CD4-positive, alpha-beta T cell treated with Interleukin-21 for 1 hour (primary cell): Measurements from ENCODE around the gene PREX1.

ENCODE experiments used
- DNase-seq: peaks from one replicate; pipeline ENCODE4 v3.0.0-alpha.2; 2020

Gene PREX1

GRCh38 chr20:48711696-48712464 lies 115.9 kb downstream of the PREX1 start:
- DNase-seq: no peak

DNA sequence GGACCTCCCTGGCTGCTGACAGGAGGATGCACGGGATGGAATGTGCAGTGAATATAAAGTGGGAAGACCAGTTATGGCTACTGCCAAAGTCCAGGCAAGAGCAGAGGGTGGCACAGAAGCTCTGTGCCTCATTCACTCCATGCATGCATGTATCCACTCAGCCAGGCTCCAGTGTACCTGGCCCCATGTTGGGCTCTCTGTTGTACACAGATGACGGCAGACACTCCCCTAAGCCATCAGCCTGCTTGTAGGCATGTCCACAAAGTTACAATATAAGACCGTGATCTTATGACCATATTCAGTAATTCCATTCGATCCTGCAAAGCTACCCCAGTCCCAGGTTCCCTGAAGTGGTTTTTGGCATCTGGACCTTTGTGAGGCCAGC lies 116.8 kb downstream of the PREX1 start:
- no peak for DNase-seq

GRCh38 chr20:48710341-48711043 lies 117.3 kb downstream of the PREX1 start:
- no peak for DNase-seq

DNA sequence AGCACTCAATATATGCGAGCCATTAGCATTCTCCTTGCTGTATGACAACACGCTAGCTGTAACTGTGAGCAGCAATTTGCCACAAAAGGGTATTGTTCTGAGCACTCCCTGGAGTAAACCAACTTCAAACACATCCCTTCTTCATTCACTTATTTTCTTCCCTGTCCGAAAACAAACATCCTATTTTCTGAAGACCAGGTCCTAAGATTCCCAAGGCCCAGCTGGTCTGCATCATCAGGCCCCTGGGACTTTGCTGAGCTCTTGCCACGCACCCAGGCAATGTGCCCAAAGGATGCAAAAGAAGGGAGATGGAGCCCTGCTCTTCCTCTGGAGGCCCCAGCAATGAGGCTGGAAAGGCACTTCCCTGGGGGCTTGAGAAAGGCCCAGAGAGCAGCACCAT lies 118.1 kb downstream of the PREX1 start:
- DNase-seq: no peak

DNA sequence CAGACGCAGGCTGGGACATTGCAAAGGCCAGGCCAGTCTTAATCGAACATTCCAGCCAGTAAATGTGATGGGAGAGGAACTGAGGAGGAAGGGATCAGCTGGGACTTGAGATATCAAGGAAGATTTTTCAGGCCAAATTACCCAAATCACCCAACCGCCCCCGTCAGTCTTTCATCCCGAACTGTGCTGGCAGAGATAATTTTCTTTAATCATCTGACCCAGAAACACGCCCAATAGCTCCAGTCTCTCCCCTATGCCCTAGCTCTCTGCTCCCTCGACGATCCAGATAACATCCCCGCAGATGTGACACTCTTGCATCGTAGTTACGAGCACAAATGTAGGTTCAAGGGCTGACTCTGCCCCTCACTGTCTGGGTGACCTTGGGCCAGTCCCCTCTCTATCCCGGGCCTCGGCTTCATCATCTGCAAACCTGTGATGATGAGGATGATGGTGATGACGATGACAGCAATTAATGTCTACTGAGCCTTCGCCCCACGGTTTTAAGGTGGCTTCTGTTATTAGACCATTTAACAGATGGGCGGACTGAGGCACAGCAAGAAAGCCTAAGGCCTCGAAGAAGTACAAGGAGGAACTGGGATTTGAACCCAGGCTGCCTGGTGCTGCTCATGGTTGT lies 118.6 kb downstream of the PREX1 start:
- DNase-seq: no peak

DNA sequence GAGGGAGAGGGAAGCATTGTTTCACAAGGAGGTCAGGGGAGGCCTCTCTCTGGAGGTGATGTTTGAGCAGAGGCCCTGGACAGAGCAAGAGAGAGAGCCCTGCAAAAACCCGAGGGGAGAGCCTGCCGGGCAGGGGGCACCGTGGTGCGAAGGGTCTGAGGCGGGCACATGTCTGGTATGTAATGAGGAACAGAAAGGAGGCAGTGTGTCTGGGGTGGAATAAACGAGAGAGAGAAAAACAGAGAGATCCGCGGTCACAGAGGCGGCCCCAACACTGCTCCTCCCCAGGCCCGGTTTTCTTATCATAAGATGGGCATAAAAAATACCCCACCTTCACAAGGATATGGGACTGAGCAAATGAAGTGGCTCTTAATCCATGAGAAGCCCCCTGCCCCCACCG lies 119.2 kb downstream of the PREX1 start:
- DNase-seq: no peak

- DNase-seq: no peak
Observed at GRCh38 chr20:48708116-48708515, 119.7 kb downstream of the PREX1 start.

DNA sequence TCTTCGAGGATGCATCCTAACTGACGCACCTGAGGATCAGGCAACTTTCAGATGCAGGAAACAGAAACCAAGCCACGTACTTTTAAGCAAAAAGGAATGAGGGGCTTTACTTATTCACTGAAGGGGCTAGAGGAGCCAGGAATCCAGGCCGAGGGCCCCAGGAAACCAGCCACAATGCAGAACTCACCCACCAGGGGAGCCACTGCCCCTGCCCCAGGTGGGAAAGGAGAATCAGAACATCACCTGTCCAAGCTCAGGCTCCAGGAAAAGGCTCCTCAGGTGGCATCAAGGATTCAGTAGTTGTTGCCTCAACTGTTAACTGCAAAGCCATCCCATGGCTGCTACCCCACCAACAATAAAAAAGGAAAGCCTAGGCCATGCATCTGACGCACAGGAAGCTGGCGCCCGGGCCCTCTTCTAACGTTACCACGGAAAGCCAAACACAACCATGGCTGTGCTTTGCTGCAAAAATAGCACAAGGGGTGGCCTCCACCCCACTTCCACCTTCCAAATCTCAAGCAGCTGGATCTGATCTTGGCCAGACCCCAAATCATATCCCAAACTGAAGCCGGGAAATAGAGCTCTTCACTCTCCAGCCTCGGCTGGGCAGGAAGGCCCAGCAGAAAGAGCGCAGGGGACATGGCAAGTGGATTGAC lies 121.0 kb downstream of the PREX1 start:
- no peak for DNase-seq

DNA sequence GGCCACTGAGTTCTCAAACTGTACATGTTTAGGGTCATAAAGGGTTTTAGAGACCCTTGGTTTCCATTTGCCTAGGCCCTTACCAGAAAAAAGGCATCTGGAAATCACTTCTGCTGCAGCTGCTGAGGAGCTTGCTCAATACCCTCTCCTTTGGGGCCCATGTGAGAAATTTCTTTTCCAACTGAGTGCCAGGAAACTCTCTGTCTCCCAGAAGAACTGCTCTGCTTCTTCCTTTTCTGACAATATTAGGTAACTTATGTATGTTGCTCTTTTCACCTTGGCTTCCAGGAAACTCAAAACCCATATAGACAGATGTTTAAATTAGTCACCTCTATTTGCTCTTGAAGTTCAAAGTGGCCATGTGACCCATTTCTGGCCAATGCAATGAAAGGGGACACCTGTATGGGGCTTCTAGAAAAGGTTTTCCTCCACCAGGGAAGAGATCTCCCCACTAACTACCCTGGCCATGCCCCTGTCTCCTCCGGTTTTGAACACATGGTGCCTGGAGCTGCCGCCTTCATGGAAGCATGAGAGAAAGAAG lies 121.6 kb downstream of the PREX1 start:
- no peak for DNase-seq

DNA sequence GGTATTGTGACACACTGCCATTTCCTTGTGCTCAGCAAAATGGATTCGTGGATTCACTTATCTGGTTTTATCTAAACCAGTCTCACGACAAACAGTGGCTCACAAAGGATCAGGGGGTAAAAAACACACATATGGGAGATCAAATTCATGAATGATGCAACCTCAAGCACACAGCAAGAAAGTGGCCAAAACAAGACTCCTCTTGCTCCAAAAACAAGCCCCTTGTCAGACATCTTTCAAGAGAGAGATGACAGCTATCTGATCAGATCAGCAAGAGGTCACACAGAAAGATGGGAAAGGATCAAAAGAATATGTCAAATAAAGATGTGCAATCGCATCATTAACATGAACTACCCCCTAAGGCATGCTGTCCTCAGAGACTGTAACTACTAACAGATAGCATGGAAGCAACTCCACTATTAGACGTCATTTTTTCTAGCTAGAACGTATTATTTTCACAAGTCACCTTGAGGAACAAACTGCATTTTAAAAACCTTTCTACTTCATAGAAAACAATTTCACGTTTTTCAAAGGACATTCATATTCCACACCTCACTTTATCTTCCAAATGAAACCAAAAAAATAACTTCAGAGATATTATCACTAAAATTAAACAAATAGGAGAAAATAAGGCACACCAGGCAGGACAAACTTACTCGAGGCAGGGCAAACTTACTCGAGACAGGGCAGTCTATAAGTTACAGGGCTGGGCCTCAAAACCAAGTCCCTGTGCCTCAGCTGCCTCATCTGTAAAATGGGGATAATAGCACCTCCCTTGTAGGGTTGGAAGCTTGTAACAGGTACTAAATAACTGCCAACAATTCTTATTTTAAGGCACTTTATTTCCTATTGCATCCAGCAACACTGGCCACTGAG lies 122.3 kb downstream of the PREX1 start:
- no peak for DNase-seq

DNA sequence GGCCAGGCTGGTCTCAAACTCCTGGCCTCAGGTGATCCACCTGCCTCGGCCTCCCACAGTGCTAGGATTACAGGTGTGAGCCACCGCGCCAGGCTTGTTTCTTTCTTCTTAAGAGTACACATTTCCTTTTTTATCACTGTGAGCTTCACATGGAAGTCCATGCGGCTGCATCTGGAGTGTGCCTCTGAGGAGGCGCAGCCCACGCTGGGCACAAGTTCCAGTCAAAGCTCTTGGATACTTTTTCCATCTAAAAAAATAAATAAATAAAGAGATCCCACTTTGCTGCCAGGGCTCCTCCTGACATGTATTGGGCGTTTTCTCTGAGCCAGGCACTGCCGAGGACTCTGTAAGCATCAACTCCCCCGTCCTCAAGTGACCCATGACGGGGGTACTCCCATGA lies 123.0 kb downstream of the PREX1 start:
- DNase-seq: no peak

DNA sequence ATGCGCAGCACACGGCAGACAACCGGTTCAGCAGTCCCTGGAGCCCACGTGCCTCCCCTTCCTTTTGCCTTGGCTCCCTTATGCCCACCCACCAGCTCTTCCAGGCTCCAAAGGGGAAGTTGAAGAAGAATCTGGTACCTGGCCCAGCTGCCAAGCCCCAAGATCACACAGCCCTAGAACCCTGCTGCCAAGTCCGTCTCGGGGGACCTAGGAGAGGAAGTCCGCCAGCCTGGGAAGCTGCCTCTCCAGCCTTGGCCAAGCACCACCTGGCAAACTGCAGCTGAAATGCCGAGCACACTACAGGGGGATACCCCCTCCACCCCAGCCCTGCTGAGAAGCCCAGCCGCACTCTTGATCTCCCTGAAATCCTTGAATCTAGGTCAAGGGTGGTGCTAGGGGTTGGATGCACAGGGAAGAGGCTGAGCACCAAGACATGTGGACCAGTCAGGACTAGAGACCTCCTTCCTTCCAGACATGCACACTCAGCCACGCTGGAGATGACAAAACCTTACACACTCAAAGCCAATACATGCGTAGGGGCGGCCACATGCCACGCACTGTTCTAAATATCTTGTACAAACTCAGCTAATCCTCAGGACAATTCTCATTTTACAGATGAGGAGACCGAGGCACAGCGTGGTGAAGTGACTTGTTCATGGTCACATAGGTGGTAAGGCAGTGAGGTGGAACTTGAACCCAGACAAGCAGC lies 124.1 kb downstream of the PREX1 start:
- no peak for DNase-seq

DNA sequence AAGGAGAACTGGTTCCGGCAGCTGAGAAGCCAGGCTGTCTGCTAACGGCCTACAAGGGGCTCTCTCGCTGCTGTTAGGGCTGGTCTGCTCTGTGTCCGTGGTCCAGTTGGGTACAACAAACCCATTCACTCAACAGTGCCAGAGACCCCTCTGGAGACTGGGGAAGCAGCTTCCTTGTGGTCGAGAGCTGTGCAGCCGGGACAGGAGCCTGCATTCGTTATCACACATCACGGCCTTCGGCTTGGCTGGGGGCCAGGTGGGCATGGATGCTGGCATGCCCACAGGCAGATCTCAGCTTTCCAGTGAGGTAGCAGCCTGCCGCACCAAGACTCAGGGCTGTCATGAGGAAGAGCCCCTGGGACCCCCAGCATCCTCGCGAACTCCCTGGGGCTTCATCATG lies 124.7 kb downstream of the PREX1 start:
- no peak for DNase-seq

DNA sequence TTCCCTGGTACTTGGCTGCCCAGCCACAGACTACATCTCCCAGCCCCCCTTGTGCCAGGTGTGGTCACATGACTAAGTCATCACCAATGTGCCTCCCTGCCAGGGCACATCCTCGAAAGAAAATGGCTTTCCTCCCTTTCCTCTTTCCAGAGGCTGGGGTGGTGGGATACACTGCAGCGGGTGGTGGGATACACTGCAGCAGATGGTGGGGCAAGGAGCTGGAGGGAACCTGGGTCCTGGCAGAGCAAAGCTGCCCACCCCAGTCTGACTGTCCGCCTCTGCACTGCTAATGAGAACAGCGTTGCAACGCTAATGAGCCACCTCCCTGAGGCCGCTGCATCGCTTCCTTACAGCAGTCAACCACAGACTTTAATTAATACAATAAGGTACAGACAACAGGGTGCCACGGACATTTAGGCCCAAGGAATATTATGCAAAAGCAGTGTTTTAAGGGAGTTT lies 125.3 kb downstream of the PREX1 start:
- no peak for DNase-seq

DNA sequence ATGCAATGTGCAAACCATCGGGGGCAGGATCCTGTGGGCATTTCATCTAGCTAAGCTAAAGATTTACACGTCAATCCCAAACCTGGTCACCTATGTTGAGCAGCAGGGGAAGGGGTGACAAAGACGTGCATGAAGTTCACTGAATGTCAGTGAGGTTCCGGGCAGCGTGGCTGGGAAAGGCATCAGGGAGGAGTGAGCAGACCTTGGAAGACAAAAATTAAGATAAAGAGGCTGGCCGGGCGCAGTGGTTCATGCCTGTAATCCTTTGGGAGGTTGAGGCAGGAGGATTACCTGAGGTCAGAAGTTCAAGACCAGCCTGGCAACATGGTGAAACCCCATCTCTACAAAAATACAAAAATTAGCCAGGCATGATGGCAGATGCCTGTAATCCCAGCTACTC lies 126.1 kb downstream of the PREX1 start:
- no peak for DNase-seq

DNA sequence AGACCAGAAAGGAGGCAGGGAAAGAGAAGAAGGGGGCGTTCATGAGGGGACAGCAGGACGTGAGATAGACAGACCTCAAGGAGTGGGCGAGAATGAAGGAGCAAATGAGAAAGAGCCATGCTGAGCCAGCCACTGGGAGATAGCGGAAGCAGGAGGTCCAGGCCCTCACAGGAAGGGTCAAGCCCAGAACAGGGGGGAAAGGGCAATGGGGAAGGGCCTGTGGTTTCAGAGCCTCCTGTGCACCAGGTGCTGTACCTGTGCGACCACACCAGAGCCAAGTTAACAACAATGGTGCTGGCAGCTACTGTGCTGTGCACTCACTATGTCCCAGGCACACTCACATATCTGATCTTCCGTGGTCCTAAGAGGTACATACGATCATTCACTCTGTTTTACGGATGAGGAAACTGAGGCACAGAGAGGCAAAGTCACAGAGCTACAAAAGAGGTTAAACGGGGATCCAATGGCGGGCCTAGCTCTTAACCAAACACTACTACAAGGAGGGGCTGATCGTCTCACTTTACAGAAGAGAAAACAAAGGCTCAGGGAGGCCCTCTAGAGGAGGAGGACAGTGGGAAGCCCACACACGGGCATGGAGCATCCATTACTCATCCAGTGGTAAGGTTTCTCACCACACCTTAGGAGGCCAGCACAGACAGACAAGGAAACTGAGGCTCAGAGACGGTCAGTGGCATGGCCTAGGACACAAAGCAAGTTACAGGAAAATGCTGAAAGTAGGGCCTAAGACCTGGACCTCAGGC lies 129.1 kb downstream of the PREX1 start:
- DNase-seq: no peak

DNA sequence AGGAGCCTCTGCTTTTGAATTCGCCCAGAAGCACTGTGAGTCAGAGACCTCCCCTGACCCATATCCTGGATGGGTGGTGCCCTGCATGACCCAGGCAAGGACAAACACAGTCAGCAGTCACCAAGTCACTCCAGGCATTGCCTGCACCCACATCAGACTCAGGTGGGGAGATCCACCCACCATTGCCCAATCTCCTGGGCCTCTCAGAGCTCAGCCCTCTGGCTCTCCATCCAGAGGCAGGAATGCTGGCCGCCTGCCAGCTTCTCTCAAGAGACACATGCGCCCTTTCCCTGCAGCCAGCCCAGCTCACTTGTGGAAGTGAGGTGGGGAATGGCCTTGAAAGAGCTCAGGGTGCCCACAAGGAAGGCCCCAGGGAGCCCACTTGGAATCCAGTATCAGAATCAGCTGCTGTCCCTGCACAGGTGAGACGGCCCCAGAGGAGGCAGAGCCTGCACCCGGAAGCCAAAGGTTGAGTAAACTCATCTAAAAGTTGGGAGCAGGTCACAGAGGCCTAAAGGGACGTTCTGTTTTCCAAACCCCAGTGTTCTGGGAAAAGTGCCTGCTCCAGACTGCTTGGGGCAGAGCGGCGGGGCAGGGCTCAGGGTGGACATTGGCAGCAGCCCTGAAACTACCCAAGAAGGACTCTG lies 129.8 kb downstream of the PREX1 start:
- DNase-seq: no peak

DNA sequence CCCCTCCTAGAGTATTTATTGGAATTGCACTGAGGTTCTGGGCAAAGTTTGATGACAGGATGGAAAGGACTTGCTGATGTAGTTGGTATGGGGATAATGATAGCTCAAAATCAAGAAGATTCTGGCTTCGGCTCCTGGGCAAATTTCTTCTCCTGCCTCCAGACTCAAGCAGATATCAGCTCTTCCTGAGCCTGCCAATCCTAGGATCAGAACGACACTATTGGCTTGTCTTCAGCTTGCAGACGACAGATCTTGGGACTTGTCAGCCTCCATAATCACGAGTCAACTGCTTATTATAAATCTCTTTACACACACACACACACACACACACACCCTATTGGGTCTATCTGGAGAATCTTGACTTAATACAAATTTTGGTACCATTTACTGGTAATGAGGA lies 131.1 kb downstream of the PREX1 start:
- DNase-seq: no peak

- no peak for DNase-seq
Observed at GRCh38 chr20:48695738-48696137, 132.1 kb downstream of the PREX1 start.

GRCh38 chr20:48695255-48695654 lies 132.5 kb downstream of the PREX1 start:
- no peak for DNase-seq
